K562 (cell line): ENCODE results near the gene AKT1S1. TPM values are rescaled to one million over a fixed set of nuclear protein-coding genes. Genes with fewer than 3 reads are reported as not detected.

Experiments used
- CBX3 ChIP-seq, 2 experiments: IDR thresholded peaks; 1 replicate in 1 of 2; 2 replicates in 1 of 2; pipeline ENCODE4 v1.6.1; 2012; ENCODE audit warnings: inconsistent platforms in 2 of 2, low read length in 2 of 2, borderline replicate concordance in 1 of 2, control low read depth in 1 of 2
- CHD2 ChIP-seq: IDR thresholded peaks from 2 replicates; pipeline ENCODE4 v1.6.1; 2011; ENCODE audit warnings: low read depth, low read length
- GTF2F1 ChIP-seq: IDR thresholded peaks from 2 replicates; pipeline ENCODE4 v1.6.1; 2011; ENCODE audit warnings: low read depth, low read length, improper control_type of control experiment
- NFYB ChIP-seq: IDR thresholded peaks from 2 replicates; pipeline ENCODE4 v1.6.1; 2011; ENCODE audit warnings: mild to moderate bottlenecking, moderate library complexity; ENCODE audit not compliant: insufficient read length; ENCODE audit errors: extremely low read depth
- NR2F6 ChIP-seq: fragments of 450-650 bp; formaldehyde crosslinking; IDR thresholded peaks from 2 replicates; pipeline ENCODE4 v1.4.0; 2020; ENCODE audit warnings: mild to moderate bottlenecking
- NR4A1 ChIP-seq, 2 experiments: fragments of 250-450 bp in 1 of 2; fragments of 450-650 bp in 1 of 2; sonication (Bioruptor Pico) in 1 of 2; IDR thresholded peaks; 2 replicates each; pipeline versions ENCODE4 v1.4.0 to v1.6.1; 2016 to 2020; ENCODE audit warnings: mild to moderate bottlenecking in 2 of 2, missing compliant biosample characterization in 1 of 2, missing genetic modification characterization in 1 of 2, moderate library complexity in 1 of 2
- POLR3A ChIP-seq: IDR thresholded peaks from 2 replicates; pipeline ENCODE4 v1.6.1; 2011; ENCODE audit warnings: borderline replicate concordance, mild to moderate bottlenecking, moderate library complexity; ENCODE audit not compliant: insufficient read length, insufficient read depth; ENCODE audit errors: extremely low read depth
- RNF219 ChIP-seq: fragments of 250-450 bp; sonication (Bioruptor Pico); IDR thresholded peaks from 2 replicates; pipeline ENCODE4 v1.5.0; 2022; ENCODE audit warnings: mild to moderate bottlenecking
- SMARCA5 ChIP-seq: fragments of 450-650 bp; IDR thresholded peaks from 2 replicates; pipeline ENCODE4 v1.6.1; 2016
- SP2 ChIP-seq: IDR thresholded peaks from 2 replicates; pipeline ENCODE4 v1.6.1; 2011; ENCODE audit warnings: mild to moderate bottlenecking, low read depth, low read length, moderate library complexity; ENCODE audit not compliant: poor library complexity, severe bottlenecking; ENCODE audit errors: extremely low read depth
- ZNF24 ChIP-seq: fragments of 450-650 bp; IDR thresholded peaks from 2 replicates; pipeline ENCODE4 v1.6.1; 2016
- ZNF3 ChIP-seq: fragments of 250-450 bp; sonication (Bioruptor Pico); IDR thresholded peaks from 2 replicates; pipeline ENCODE4 v1.5.0; 2021; ENCODE audit warnings: mild to moderate bottlenecking, moderate library complexity
- ZNF507 ChIP-seq: conservative IDR thresholded peaks from 2 replicates; pipeline ENCODE4 v1.6.1; 2017; ENCODE audit warnings: missing genetic modification characterization, missing compliant biosample characterization
- ZNF785 ChIP-seq: fragments of 250-450 bp; sonication (Bioruptor Pico); IDR thresholded peaks from 2 replicates; pipeline ENCODE4 v1.4.0; 2020; ENCODE audit warnings: mild to moderate bottlenecking
- polyA plus RNA-seq, 8 experiments: library from polyadenylated mRNA; depleted of rRNA in 4 of 8; stranded (reverse) in 5 of 8; unstranded in 3 of 8; fragments of >200 nt; fragmentation: Nextera tagmentation in 2 of 8; fragmentation: Illumina TruSeq in 1 of 8; extraction: Ambion mirVana in 2 of 8; extraction: Trizol in 1 of 8; gene quantifications; 2 replicates each; pipeline versions ENCODE4 v1.2.1 to v1.2.3, GENCODE V29; 2011 to 2014; ENCODE audit warnings: inconsistent platforms in 1 of 8, missing spikeins in 1 of 8
- total RNA-seq, 7 experiments: library from RNA; depleted of rRNA in 6 of 7; stranded (reverse); fragments of >200 nt in 6 of 7; fragmentation: Illumina TruSeq in 2 of 7; extraction: Trizol in 2 of 7; gene quantifications; 2 replicates each; pipeline versions ENCODE4 v1.2.1 to v1.2.3, GENCODE V29; 2011 to 2021; ENCODE audit warnings: low replicate concordance in 1 of 7
- TF ChIP-seq, protein P1 (sequence below): fragments of 450-650 bp; IDR thresholded peaks from 2 replicates; pipeline ENCODE4 v1.6.1; 2018; ENCODE audit warnings: mild to moderate bottlenecking, low read depth; ENCODE audit not compliant: partially characterized antibody
- TF ChIP-seq, protein P2 (sequence below): fragments of 450-650 bp; formaldehyde crosslinking; IDR thresholded peaks from 2 replicates; pipeline ENCODE4 v1.4.0; 2020; ENCODE audit warnings: mild to moderate bottlenecking, moderate library complexity

Gene AKT1S1
- total and polyA plus RNA-seq, 9 of the 15 experiments (the other 6 are each of a cell fraction or from before 2014, with no cell fraction given): 1.2 to 50.3 (median 17.1) TPM

GRCh38 chr19:49877020-49877878 lies at the start of gene AKT1S1, which contains the start of gene TBC1D17 (continued):
- TF ChIP-seq, protein P1, sequence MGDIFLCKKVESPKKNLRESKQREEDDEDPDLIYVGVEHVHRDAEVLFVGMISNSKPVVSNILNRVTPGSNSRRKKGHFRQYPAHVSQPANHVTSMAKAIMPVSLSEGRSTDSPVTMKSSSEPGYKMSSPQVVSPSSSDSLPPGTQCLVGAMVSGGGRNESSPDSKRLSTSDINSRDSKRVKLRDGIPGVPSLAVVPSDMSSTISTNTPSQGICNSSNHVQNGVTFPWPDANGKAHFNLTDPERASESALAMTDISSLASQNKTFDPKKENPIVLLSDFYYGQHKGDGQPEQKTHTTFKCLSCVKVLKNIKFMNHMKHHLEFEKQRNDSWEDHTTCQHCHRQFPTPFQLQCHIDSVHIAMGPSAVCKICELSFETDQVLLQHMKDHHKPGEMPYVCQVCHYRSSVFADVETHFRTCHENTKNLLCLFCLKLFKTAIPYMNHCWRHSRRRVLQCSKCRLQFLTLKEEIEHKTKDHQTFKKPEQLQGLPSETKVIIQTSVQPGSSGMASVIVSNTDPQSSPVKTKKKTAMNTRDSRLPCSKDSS: no peak
- TF ChIP-seq CHD2 (peak; percentile 91), ZNF24 (no peak; the same call in 1 of the 2 replicates), ZNF507 (tag) (no peak), SMARCA5 (no peak), ZNF785 (CRISPR knock-in tag) (no peak), NR2F6 (CRISPR knock-in tag) (no peak), SP2 (no peak), NFYB (no peak), POLR3A (no peak), CBX3 (IDR thresholded peaks at IDR 0.05; ENCODE audit: borderline replicate concordance in 1 of 2, low read length in 2 of 2) (peak in 1 of 2 experiments; percentile 38; a peak in 1 of 3 replicates), NR4A1 (CRISPR knock-in tag; IDR thresholded peaks at IDR 0.05) (peak; percentile 49; the same call in 1 of the 2 replicates), NR4A1 (tag; IDR thresholded peaks at IDR 0.05) (no peak), ZNF3 (CRISPR knock-in tag) (no peak), RNF219 (CRISPR knock-in tag) (no peak), GTF2F1 (no peak)
- TF ChIP-seq, protein P2, sequence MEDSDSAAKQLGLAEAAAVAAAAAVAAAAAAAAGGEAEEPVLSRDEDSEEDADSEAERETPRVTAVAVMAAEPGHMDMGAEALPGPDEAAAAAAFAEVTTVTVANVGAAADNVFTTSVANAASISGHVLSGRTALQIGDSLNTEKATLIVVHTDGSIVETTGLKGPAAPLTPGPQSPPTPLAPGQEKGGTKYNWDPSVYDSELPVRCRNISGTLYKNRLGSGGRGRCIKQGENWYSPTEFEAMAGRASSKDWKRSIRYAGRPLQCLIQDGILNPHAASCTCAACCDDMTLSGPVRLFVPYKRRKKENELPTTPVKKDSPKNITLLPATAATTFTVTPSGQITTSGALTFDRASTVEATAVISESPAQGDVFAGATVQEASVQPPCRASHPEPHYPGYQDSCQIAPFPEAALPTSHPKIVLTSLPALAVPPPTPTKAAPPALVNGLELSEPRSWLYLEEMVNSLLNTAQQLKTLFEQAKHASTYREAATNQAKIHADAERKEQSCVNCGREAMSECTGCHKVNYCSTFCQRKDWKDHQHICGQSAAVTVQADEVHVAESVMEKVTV (CRISPR knock-in tag): no peak
